B cell (primary cell): Measurements from ENCODE around the gene NFATC2. TPM values are rescaled to one million over a fixed set of nuclear protein-coding genes. Genes with fewer than 3 reads are reported as not detected.

Source experiments
- ATAC-seq: fragments of 200-7000 bp; cut with Tn5 transposase; one replicate; pipeline ENCODE4 v1.10.0; 2021; ENCODE audit warnings: low read depth, mild to moderate bottlenecking, moderate number of reproducible peaks, moderate library complexity
- CTCF ChIA-PET: fragments of 350-600 bp; sonication (Branson Sonifier 250); formaldehyde crosslinking; loops from one replicate; lab custom pipeline; 2021; ENCODE audit warnings: antibody characterized with exemption, inconsistent platforms; lab: Charles Lee
- POLR2A ChIA-PET: fragments of 350-600 bp; sonication (Branson Sonifier 250); formaldehyde crosslinking; loops from one replicate; lab custom pipeline; 2021; ENCODE audit warnings: antibody characterized with exemption; lab: Charles Lee
- DNase-seq: peaks from one replicate; pipeline ENCODE4 v3.0.0; 2013
- H2AFZ ChIP-seq: 2 replicates; pipeline ENCODE4 v1.6.1; 2012; ENCODE audit warnings: mild to moderate bottlenecking, low read depth, low read length; ENCODE audit not compliant: insufficient read depth, poor library complexity, severe bottlenecking
- H3K27ac ChIP-seq, 2 donors: 1 replicate in 1 of 2; 2 replicates in 1 of 2; pipeline ENCODE4 v1.5.1; 2012 to 2013; ENCODE audit warnings: low read length in 2 of 2, mild to moderate bottlenecking in 2 of 2, moderate library complexity in 1 of 2
- H3K27me3 ChIP-seq, 4 experiments: fragments of 200-600 bp in 1 of 4; sonication (generic) in 1 of 4; replicated peaks in 1 of 4; 1 replicate in 2 of 4; 2 replicates in 2 of 4; pipeline versions ENCODE4 v1.6.1 to v1.7.0; 2013 to 2016; ENCODE audit warnings: low read length in 3 of 4, mild to moderate bottlenecking in 2 of 4, mixed read lengths in 1 of 4, moderate library complexity in 1 of 4; ENCODE audit not compliant: insufficient read depth in 4 of 4, control insufficient read depth in 3 of 4; ENCODE audit errors: control extremely low read depth in 1 of 4
- H3K36me3 ChIP-seq, 2 experiments: replicated peaks in 1 of 2; 1 replicate in 1 of 2; 2 replicates in 1 of 2; pipeline versions ENCODE4 v1.6.1 to v1.7.1; 2013; ENCODE audit warnings: low read length in 1 of 2; ENCODE audit not compliant: insufficient read depth in 2 of 2, control insufficient read depth in 1 of 2; ENCODE audit errors: control extremely low read depth in 1 of 2, extremely low read depth in 1 of 2
- H3K4me1 ChIP-seq, 2 donors: fragments of 200-600 bp in 1 of 2; sonication (generic) in 1 of 2; 1 replicate in 1 of 2; 2 replicates in 1 of 2; pipeline versions ENCODE4 v1.5.1 to v1.6.1; 2013 to 2017; ENCODE audit warnings: low read length in 2 of 2; ENCODE audit not compliant: control insufficient read depth in 2 of 2, insufficient read depth in 2 of 2
- H3K4me2 ChIP-seq: replicated peaks from 2 replicates; pipeline ENCODE3; 2012; ENCODE audit warnings: mild to moderate bottlenecking, low read depth, low read length; ENCODE audit not compliant: poor library complexity, severe bottlenecking
- H3K4me3 ChIP-seq, 5 experiments: fragments of 200-600 bp in 1 of 5; sonication (generic) in 1 of 5; 1 replicate in 3 of 5; 2 replicates in 2 of 5; pipeline versions ENCODE4 v1.5.1 to v1.7.0; 2011 to 2016; ENCODE audit warnings: low read length in 4 of 5, mild to moderate bottlenecking in 4 of 5, low read depth in 2 of 5, control low read depth in 1 of 5, moderate library complexity in 1 of 5; ENCODE audit not compliant: insufficient read depth in 1 of 5; ENCODE audit errors: control extremely low read depth in 1 of 5, extremely low read depth in 1 of 5
- H3K79me2 ChIP-seq: fragments of 200-600 bp; sonication (generic); one replicate; pipeline ENCODE4 v1.6.0; 2016; ENCODE audit warnings: low read length; ENCODE audit not compliant: control insufficient read depth, insufficient read depth
- H3K9ac ChIP-seq: fragments of 200-600 bp; sonication (generic); 2 replicates; pipeline ENCODE4 v1.6.1; 2017; ENCODE audit warnings: mild to moderate bottlenecking, low read length, moderate library complexity
- H3K9me3 ChIP-seq, 3 donors: one replicate each; pipeline versions ENCODE4 v1.6.1 to v1.7.1; 2013; ENCODE audit warnings: low read length in 2 of 3; ENCODE audit not compliant: control insufficient read depth in 2 of 3, insufficient read depth in 1 of 3; ENCODE audit errors: control extremely low read depth in 1 of 3
- H4K20me1 ChIP-seq: 2 replicates; pipeline ENCODE4 v1.6.0; 2012; ENCODE audit warnings: mild to moderate bottlenecking, low read length; ENCODE audit not compliant: insufficient read depth, control insufficient read depth, poor library complexity, severe bottlenecking
- H3K27ac Mint-ChIP-seq: one replicate; pipeline ENCODE4 v1.8.0; 2021; ENCODE audit warnings: mixed read lengths
- H3K27me3 Mint-ChIP-seq: one replicate; pipeline ENCODE4 v1.8.0; 2021; ENCODE audit warnings: mixed read lengths
- H3K4me1 Mint-ChIP-seq: one replicate; pipeline ENCODE4 v1.8.0; 2021; ENCODE audit warnings: mixed read lengths
- H3K4me3 Mint-ChIP-seq: one replicate; pipeline ENCODE4 v1.8.0; 2021; ENCODE audit warnings: mixed read lengths
- H3K9me3 Mint-ChIP-seq: one replicate; pipeline ENCODE4 v1.8.0; 2022; ENCODE audit warnings: mixed read lengths; ENCODE audit not compliant: insufficient read depth
- EZH2 ChIP-seq: IDR thresholded peaks from 2 replicates; pipeline ENCODE4 v1.6.1; 2012; ENCODE audit warnings: borderline replicate concordance, low read depth, mild to moderate bottlenecking, moderate library complexity, low read length; ENCODE audit not compliant: insufficient read depth, poor library complexity, severe bottlenecking
- WGBS: methylation state at CpG from one replicate; pipeline ENCODE4 v1.1.5; 2013; ENCODE audit warnings: missing lambda C conversion rate; ENCODE audit not compliant: insufficient coverage; 5-methylcytosine and 5-hydroxymethylcytosine counted together
- intact Hi-C: fragments of 100-400 bp; cut with micrococcal nuclease; formaldehyde crosslinking; loops from one replicate; pipeline ENCODE4 v1.10.0; 2022
- polyA plus RNA-seq: library from polyadenylated mRNA; depleted of rRNA; stranded (reverse); fragments of >200 nt; gene quantifications from 2 replicates; pipeline ENCODE4 v1.2.3, GENCODE V29; 2012
- total RNA-seq, 2 donors: library from RNA; stranded (reverse); fragments of 120-200 nt in 1 of 2; gene quantifications; 1 replicate in 1 of 2; 2 replicates in 1 of 2; pipeline versions ENCODE4 v1.2.3 to v1.2.4, GENCODE V29; 2013 to 2022
- TF ChIP-seq, protein P1 (sequence below): fragments of 200-600 bp; IDR thresholded peaks from one replicate; pipeline ENCODE4 v1.8.0; 2022; ENCODE audit warnings: antibody characterized with exemption, mild to moderate bottlenecking

Gene NFATC2
- total and polyA plus RNA-seq, 2 donors (not counting 1 experiment from before 2014, with no cell fraction given), result 10.1 to 38.0 TPM

DNA sequence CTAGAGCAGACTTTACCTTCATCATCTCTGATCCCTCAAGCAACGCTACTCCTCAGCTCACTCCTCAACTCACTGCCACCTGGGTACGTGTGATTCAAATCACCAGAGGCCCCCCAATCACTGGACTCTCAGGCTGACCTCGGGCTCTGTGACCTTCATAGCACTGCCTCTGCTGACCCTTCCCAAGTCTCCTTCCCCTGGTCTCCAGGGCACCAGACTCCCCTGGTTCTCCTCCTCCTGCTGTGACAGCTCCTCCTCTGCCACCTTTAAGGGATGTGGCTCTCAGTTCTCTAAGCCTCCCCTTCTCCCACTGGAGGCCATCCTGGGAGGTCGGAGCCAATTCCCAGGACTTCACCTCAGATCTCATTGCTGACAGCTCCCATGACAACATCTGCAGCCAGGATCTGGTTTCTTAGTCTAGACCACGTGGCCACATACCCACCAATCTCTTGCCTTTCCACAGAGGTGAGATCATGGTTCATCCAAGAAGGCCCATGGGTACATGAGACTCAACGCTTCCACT, 90.4 kb downstream of the NFATC2 start:
- no peak overlapping the region for H3K27ac Mint-ChIP-seq
- intact Hi-C loops, result no loop called here
- Histone ChIP-seq H4K20me1 (peaks cover 11% of the 10 kb centered on the region), H3K36me3 (peaks cover 0 to 65% of the 10 kb centered on the region in 2 experiments), H3K9ac (no peak overlapping the region), H3K79me2 (peaks cover 5% of the 10 kb centered on the region), H3K27ac (no peak overlapping the region), H2AFZ (no peak overlapping the region), H3K27me3 (no peaks in the 10 kb centered on the region), H3K9me3 (peaks cover 0 to 4% (median 2%) of the 10 kb centered on the region in 3 donors), H3K4me1 (peaks cover 12% of the 10 kb centered on the region in 2 donors), H3K4me3 (no peak overlapping the region), H3K4me2 (no peak overlapping the region)
- 92% methylated on average over 6 of the region's 6 CpGs for WGBS
- no peak overlapping the region for H3K4me3 Mint-ChIP-seq
- no peak for DNase-seq
- peaks cover 24% of the 10 kb centered on the region for H3K4me1 Mint-ChIP-seq
- no peak for ATAC-seq
- ChIA-PET POLR2A (interaction anchor here (1.6 kb wide), 1 partner anchor 9 kb away, joined by 7 read pairs; no protein-coding TSS in a partner anchor), CTCF (no interaction called here)
- TF ChIP-seq, protein P1, sequence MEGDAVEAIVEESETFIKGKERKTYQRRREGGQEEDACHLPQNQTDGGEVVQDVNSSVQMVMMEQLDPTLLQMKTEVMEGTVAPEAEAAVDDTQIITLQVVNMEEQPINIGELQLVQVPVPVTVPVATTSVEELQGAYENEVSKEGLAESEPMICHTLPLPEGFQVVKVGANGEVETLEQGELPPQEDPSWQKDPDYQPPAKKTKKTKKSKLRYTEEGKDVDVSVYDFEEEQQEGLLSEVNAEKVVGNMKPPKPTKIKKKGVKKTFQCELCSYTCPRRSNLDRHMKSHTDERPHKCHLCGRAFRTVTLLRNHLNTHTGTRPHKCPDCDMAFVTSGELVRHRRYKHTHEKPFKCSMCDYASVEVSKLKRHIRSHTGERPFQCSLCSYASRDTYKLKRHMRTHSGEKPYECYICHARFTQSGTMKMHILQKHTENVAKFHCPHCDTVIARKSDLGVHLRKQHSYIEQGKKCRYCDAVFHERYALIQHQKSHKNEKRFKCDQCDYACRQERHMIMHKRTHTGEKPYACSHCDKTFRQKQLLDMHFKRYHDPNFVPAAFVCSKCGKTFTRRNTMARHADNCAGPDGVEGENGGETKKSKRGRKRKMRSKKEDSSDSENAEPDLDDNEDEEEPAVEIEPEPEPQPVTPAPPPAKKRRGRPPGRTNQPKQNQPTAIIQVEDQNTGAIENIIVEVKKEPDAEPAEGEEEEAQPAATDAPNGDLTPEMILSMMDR, result no peak
- no peak for TF ChIP-seq EZH2
- no peaks in the 10 kb centered on the region for H3K9me3 Mint-ChIP-seq
- no peaks in the 10 kb centered on the region for H3K27me3 Mint-ChIP-seq

- H3K27ac Mint-ChIP-seq, result no peak overlapping the region
- Histone ChIP-seq H3K4me3 (no peak overlapping the region), H4K20me1 (peaks cover 7% of the 10 kb centered on the region), H3K27ac (no peak overlapping the region), H3K36me3 (peaks cover 0 to 71% of the 10 kb centered on the region in 2 experiments), H3K27me3 (no peaks in the 10 kb centered on the region), H2AFZ (no peak overlapping the region), H3K79me2 (peaks cover 7% of the 10 kb centered on the region), H3K4me1 (peaks cover 5% of the 10 kb centered on the region in 2 donors), H3K9me3 (peaks cover 0 to 4% (median 2%) of the 10 kb centered on the region in 3 donors), H3K9ac (no peak overlapping the region), H3K4me2 (no peak overlapping the region)
- no peaks in the 10 kb centered on the region for H3K27me3 Mint-ChIP-seq
- no peaks in the 10 kb centered on the region for H3K9me3 Mint-ChIP-seq
- intact Hi-C loops, result no loop called here
- CTCF ChIA-PET, result interaction anchor here (1.4 kb wide), 1 partner anchor 144 kb away, joined by 5 read pairs; no protein-coding TSS in a partner anchor
- DNase-seq (no peak), ATAC-seq (no peak)
- H3K4me1 Mint-ChIP-seq, result peaks cover 18% of the 10 kb centered on the region
- TF ChIP-seq, protein P1, result no peak
- no peak for TF ChIP-seq EZH2
- no peak overlapping the region for H3K4me3 Mint-ChIP-seq
- POLR2A ChIA-PET, result interaction anchor here (1.6 kb wide), 1 partner anchor 10 kb away, joined by 7 read pairs; no protein-coding TSS in a partner anchor
- WGBS, result 97% methylated on average over 12 of the region's 12 CpGs
These were observed 91.0 kb downstream of the NFATC2 start for GRCh38 chr20:51451484-51451883.
